Right atrium auricular region (tissue), 2 donors: Measurements from ENCODE around the gene RBP7. TPM values are rescaled to one million over a fixed set of nuclear protein-coding genes. Genes with fewer than 3 reads are reported as not detected.
"Not testable (repeated sequence)": the region's sequence is repeated elsewhere in the genome, so short reads cannot be mapped to it uniquely, and the experiment has no call there.

ENCODE experiments used
- DNase-seq: peaks from one replicate; pipeline ENCODE4 v3.0.0-alpha.2; 2019; ENCODE audit warnings: low spot score
- H3K27ac ChIP-seq, 2 donors: fragments of 200-600 bp; sonication (generic); 1 replicate in 1 of 2; 2 replicates in 1 of 2; pipeline ENCODE4 v1.5.1; 2016 to 2019
- H3K27me3 ChIP-seq, 2 donors: fragments of 200-600 bp; sonication (generic); one replicate each; pipeline versions ENCODE4 v1.5.1 to v1.6.0; 2017 to 2019
- H3K36me3 ChIP-seq: fragments of 200-600 bp; sonication (generic); one replicate; pipeline ENCODE4 v1.5.1; 2016
- H3K4me1 ChIP-seq, 2 donors: fragments of 200-600 bp; sonication (generic); one replicate each; pipeline versions ENCODE4 v1.5.1 to v1.6.0; 2017 to 2019
- H3K4me3 ChIP-seq, 2 donors: fragments of 200-600 bp; sonication (generic); 1 replicate in 1 of 2; 2 replicates in 1 of 2; pipeline ENCODE4 v1.5.1; 2017 to 2019; ENCODE audit warnings: mild to moderate bottlenecking in 1 of 2, moderate library complexity in 1 of 2
- H3K9me3 ChIP-seq, 2 donors: fragments of 200-600 bp; sonication (generic); one replicate each; pipeline ENCODE4 v1.5.1; 2019
- CTCF ChIP-seq, 2 donors: fragments of 200-600 bp; sonication (generic); IDR thresholded peaks; one replicate each; pipeline ENCODE4 v1.5.1; 2019; ENCODE audit warnings: antibody characterized with exemption in 2 of 2
- total RNA-seq, 2 donors: library from RNA; depleted of rRNA; stranded (reverse); fragments of >200 nt; gene quantifications; one replicate each; pipeline ENCODE4 v1.1.0, GENCODE V29; 2016

Gene RBP7
- total RNA-seq, 2 donors from 2014 or later: 31.4 to 33.9 TPM

GRCh38 chr1:10022656-10023055, 25.6 kb downstream of the RBP7 start:
- H3K9me3 ChIP-seq: no peaks in the 10 kb centered on the region
- TF ChIP-seq CTCF (IDR thresholded peaks at IDR 0.05): no peak
- no peak overlapping the region for H3K4me3 ChIP-seq
- H3K36me3 ChIP-seq: no peaks in the 10 kb centered on the region
- no peaks in the 10 kb centered on the region for H3K4me1 ChIP-seq
- H3K27ac ChIP-seq: no peak overlapping the region
- H3K27me3 ChIP-seq: no peaks in the 10 kb centered on the region
- DNase-seq: no peak

GRCh38 chr1:10025354-10025753, 28.3 kb downstream of the RBP7 start:
- H3K4me3 ChIP-seq: no peak overlapping the region
- H3K9me3 ChIP-seq: no peaks in the 10 kb centered on the region
- H3K27me3 ChIP-seq: no peaks in the 10 kb centered on the region
- DNase-seq: no peak
- no peak overlapping the region for H3K27ac ChIP-seq
- H3K4me1 ChIP-seq: no peaks in the 10 kb centered on the region
- no peak for TF ChIP-seq CTCF (IDR thresholded peaks at IDR 0.05)
- no peaks in the 10 kb centered on the region for H3K36me3 ChIP-seq

- no peak for TF ChIP-seq CTCF (IDR thresholded peaks at IDR 0.05)
- H3K4me1 ChIP-seq: peaks cover 0 to 5% of the 10 kb centered on the region in 2 donors
- no peaks in the 10 kb centered on the region for H3K36me3 ChIP-seq
Measured at GRCh38 chr1:10027027-10027426, 30.0 kb downstream of the RBP7 start.

GRCh38 chr1:10028956-10029500, 32.0 kb downstream of the RBP7 start:
- H3K4me1 ChIP-seq: peaks cover 0 to 15% of the 10 kb centered on the region in 2 donors

More at GRCh38 chr1:10027027-10027426, 30.0 kb downstream of the RBP7 start:
- Histone ChIP-seq H3K9me3 (no peaks in the 10 kb centered on the region), H3K4me3 (no peak overlapping the region), H3K27ac (no peak overlapping the region), H3K27me3 (no peaks in the 10 kb centered on the region)
- DNase-seq: no peak

GRCh38 chr1:10031461-10031860, 34.4 kb downstream of the RBP7 start:
- Histone ChIP-seq H3K4me3 (no peak overlapping the region), H3K27ac (peak overlapping the region in 1 of 2 donors; percentile 95), H3K9me3 (no peaks in the 10 kb centered on the region), H3K4me1 (peaks cover 0 to 27% of the 10 kb centered on the region in 2 donors), H3K36me3 (no peaks in the 10 kb centered on the region), H3K27me3 (no peaks in the 10 kb centered on the region)
- no peak for TF ChIP-seq CTCF (IDR thresholded peaks at IDR 0.05)
- DNase-seq: no peak

More at GRCh38 chr1:10028956-10029500, 32.0 kb downstream of the RBP7 start:
- H3K9me3 ChIP-seq, H3K4me3 ChIP-seq, H3K27me3 ChIP-seq, H3K36me3 ChIP-seq, DNase-seq, H3K27ac ChIP-seq: not testable (repeated sequence)

GRCh38 chr1:10032590-10033358, 35.7 kb downstream of the RBP7 start, which contains the start of gene UBE4B:
Gene UBE4B, plus strand, starts transcription at chr1:10032958. Its CDS starts 713 bp downstream, at chr1:10033671.
- Histone ChIP-seq H3K27ac (peak within 1 kb of the TSS; percentile 94 to 95), H3K9me3 (no peaks in the 10 kb centered on the region), H3K4me3 (peak within 1 kb of the TSS; percentile 87 to 90), H3K4me1 (peaks cover 0 to 27% of the 10 kb centered on the region in 2 donors), H3K36me3 (peaks cover 13% of the 10 kb centered on the region), H3K27me3 (no peaks in the 10 kb centered on the region)
- DNase-seq: peak; percentile 97
- peak; percentile 53 to 91 for TF ChIP-seq CTCF (IDR thresholded peaks at IDR 0.05)
